Breast epithelium (tissue), 3 donors: ENCODE measurements around the gene HDAC4.

Experiments
- POLR2A ChIP-seq: fragments of 450-650 bp; IDR thresholded peaks from one replicate; pipeline ENCODE4 v1.6.1; 2016; ENCODE audit warnings: antibody characterized with exemption, mild to moderate bottlenecking, moderate library complexity
- POLR2AphosphoS5 ChIP-seq, 3 donors: sonication (generic); formaldehyde crosslinking; IDR thresholded peaks; one replicate each; pipeline ENCODE4 v1.6.1; 2017; ENCODE audit warnings: antibody characterized with exemption in 3 of 3
- TF ChIP-seq, protein P1 (sequence below), 3 donors: fragments of 450-650 bp; IDR thresholded peaks; one replicate each; pipeline ENCODE4 v1.5.1; 2016 to 2017; ENCODE audit warnings: antibody characterized with exemption in 3 of 3, mild to moderate bottlenecking in 3 of 3, moderate library complexity in 3 of 3

- TF ChIP-seq, protein P1, sequence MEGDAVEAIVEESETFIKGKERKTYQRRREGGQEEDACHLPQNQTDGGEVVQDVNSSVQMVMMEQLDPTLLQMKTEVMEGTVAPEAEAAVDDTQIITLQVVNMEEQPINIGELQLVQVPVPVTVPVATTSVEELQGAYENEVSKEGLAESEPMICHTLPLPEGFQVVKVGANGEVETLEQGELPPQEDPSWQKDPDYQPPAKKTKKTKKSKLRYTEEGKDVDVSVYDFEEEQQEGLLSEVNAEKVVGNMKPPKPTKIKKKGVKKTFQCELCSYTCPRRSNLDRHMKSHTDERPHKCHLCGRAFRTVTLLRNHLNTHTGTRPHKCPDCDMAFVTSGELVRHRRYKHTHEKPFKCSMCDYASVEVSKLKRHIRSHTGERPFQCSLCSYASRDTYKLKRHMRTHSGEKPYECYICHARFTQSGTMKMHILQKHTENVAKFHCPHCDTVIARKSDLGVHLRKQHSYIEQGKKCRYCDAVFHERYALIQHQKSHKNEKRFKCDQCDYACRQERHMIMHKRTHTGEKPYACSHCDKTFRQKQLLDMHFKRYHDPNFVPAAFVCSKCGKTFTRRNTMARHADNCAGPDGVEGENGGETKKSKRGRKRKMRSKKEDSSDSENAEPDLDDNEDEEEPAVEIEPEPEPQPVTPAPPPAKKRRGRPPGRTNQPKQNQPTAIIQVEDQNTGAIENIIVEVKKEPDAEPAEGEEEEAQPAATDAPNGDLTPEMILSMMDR (IDR thresholded peaks at IDR 0.05) = no peak
- TF ChIP-seq POLR2A = no peak
- no peak for TF ChIP-seq POLR2AphosphoS5 (IDR thresholded peaks at IDR 0.05)
Observed at GRCh38 chr2:239252393-239252792, 148.4 kb downstream of the HDAC4 start.
